Measurements from ENCODE around the gene WLS.
A peak's percentile ranks its signal among the peaks of the same experiment; 100 is the strongest.
"Not testable (repeated sequence)": the region's sequence is repeated elsewhere in the genome, so short reads cannot be mapped to it uniquely, and the experiment has no call there.

WLS gene

GRCh38 chr1:68232289-68233148 is at the start of gene WLS:
TSS of gene WLS (minus strand) at chr1:68232523. CDS start at chr1:68232299, 224 bp downstream.
- DNase-seq (ENCODE audit: low spot score), result peak; percentile 57

GRCh38 chr1:68280286-68280685 is 48.0 kb upstream of the WLS start:
- DNase-seq (ENCODE audit: low spot score), result no peak

- no peak for DNase-seq (ENCODE audit: low spot score)
Measured at GRCh38 chr1:68279846-68280245, 47.5 kb upstream of the WLS start.

- no peak for DNase-seq (ENCODE audit: low spot score)
Measured at GRCh38 chr1:68278221-68278620, 45.9 kb upstream of the WLS start.

GRCh38 chr1:68276448-68276847 is 44.1 kb upstream of the WLS start:
- no peak for DNase-seq (ENCODE audit: low spot score)

- DNase-seq (ENCODE audit: low spot score), result no peak
Measured at GRCh38 chr1:68273530-68273929, 41.2 kb upstream of the WLS start.

- DNase-seq (ENCODE audit: low spot score), result no peak
Measured at GRCh38 chr1:68271596-68271995, 39.3 kb upstream of the WLS start.

- no peak for DNase-seq (ENCODE audit: low spot score)
Measured at GRCh38 chr1:68270951-68271350, 38.6 kb upstream of the WLS start.

GRCh38 chr1:68269637-68270430 is 37.5 kb upstream of the WLS start:
- DNase-seq (ENCODE audit: low spot score), result peak; percentile 42

- DNase-seq (ENCODE audit: low spot score), result no peak
Measured at GRCh38 chr1:68268896-68269483, 36.7 kb upstream of the WLS start.

- not testable (repeated sequence) for DNase-seq (ENCODE audit: low spot score)
Measured at GRCh38 chr1:68256824-68257223, 24.5 kb upstream of the WLS start.

- no peak for DNase-seq (ENCODE audit: low spot score)
Measured at GRCh38 chr1:68255301-68255700, 23.0 kb upstream of the WLS start.

- no peak for DNase-seq (ENCODE audit: low spot score)
Measured at GRCh38 chr1:68254667-68255226, 22.4 kb upstream of the WLS start.

GRCh38 chr1:68237040-68237439 is 4.7 kb upstream of the WLS start:
- DNase-seq (ENCODE audit: low spot score), result no peak

GRCh38 chr1:68234094-68234493 is 1.8 kb upstream of the WLS start:
- DNase-seq (ENCODE audit: low spot score), result no peak

- no peak for DNase-seq (ENCODE audit: low spot score)
Measured at GRCh38 chr1:68233202-68233601, 879 bp upstream of the WLS start.

- DNase-seq (ENCODE audit: low spot score), result peak; percentile 59
Measured at GRCh38 chr1:68231627-68232288, 565 bp downstream of the WLS start.

- DNase-seq (ENCODE audit: low spot score), result peak; percentile 18
Measured at GRCh38 chr1:68230901-68231626, 1.3 kb downstream of the WLS start.

- peak; percentile 7 for DNase-seq (ENCODE audit: low spot score)
Measured at GRCh38 chr1:68230484-68230802, 1.9 kb downstream of the WLS start.

- DNase-seq (ENCODE audit: low spot score), result peak; percentile 1
Measured at GRCh38 chr1:68229650-68230483, 2.5 kb downstream of the WLS start.
